Non-pigmented ciliary epithelial cell (primary cell): Measurements from ENCODE around the gene PLXNA4.

Experiments
- DNase-seq: peaks from one replicate; pipeline ENCODE4 v3.0.0-alpha.2; 2010; ENCODE audit warnings: low read depth

The PLXNA4 gene

GRCh38 chr7:132562690-132563089, 13.6 kb downstream of the PLXNA4 start:
- no peak for DNase-seq

- no peak for DNase-seq
These were observed 14.5 kb downstream of the PLXNA4 start for GRCh38 chr7:132561763-132562162.

- no peak for DNase-seq
These were observed 15.3 kb downstream of the PLXNA4 start for GRCh38 chr7:132560825-132561529.

DNA sequence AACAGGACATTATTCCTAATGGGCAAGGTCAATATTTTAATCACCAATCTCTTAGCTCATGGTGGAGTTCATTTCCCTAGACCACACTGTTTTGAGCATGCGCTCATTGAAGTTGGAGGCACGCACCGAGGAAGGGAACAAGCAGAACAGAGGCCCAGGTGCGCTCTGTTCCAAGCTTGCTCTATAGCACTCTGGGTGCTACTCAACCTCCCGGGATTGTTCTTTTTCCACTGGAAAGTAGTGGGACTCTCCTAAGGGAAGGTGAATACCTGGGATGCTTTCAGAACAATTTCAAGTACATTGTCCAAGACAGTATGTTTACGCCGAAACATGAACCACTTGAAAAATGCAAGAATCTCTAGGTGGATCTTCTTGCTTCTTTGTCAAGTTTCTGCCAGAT, 16.2 kb downstream of the PLXNA4 start:
- DNase-seq: no peak

- DNase-seq: no peak
These were observed 17.5 kb downstream of the PLXNA4 start for GRCh38 chr7:132558815-132559214.

- no peak for DNase-seq
These were observed 18.7 kb downstream of the PLXNA4 start for GRCh38 chr7:132557489-132558044.

DNA sequence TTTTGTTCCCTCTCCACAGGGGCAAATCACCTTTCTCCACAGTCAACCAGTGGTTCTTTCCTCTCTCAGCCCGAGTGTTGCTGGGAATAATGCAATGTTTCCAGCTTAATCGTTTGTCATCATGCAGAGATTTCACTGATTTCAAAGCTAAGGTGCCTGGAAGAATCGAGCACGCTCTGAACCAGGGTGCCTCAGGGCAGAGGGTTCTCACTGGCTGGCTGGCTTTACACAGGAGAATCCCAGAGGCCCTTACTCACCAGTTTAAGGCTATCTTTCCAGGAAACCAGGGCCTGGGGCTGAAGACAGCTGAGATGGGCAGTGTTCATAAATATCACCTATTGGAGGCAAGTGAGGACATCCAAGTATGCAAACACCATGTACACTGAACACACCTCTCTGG, 21.8 kb downstream of the PLXNA4 start:
- no peak for DNase-seq

GRCh38 chr7:132553031-132553430, 23.2 kb downstream of the PLXNA4 start:
- DNase-seq: no peak

DNA sequence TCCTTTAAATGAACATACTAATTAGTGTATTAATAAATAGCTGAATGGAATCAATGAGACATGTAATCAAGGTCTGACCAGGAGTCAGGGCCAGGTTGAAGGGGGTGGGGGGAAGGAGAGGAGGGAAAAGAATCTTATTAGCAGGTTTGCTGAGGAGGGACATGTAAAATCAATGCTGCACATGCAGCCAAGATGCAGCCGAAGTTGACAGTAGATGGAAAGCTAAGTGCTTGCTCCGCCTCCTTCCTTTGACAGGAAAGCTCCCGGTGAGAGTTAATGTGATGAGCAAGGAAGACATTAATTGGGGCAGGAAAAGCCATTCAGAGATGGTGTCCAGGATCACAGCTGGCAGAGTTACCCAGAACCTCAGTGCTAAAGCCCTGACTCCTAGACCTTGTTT, 24.4 kb downstream of the PLXNA4 start:
- DNase-seq: no peak

- DNase-seq: no peak
These were observed 24.8 kb downstream of the PLXNA4 start for GRCh38 chr7:132551439-132551838.

- peak; percentile 6 for DNase-seq
These were observed 27.7 kb downstream of the PLXNA4 start for GRCh38 chr7:132548489-132549078.

- DNase-seq: no peak
These were observed 28.4 kb downstream of the PLXNA4 start for GRCh38 chr7:132547821-132548220.

DNA sequence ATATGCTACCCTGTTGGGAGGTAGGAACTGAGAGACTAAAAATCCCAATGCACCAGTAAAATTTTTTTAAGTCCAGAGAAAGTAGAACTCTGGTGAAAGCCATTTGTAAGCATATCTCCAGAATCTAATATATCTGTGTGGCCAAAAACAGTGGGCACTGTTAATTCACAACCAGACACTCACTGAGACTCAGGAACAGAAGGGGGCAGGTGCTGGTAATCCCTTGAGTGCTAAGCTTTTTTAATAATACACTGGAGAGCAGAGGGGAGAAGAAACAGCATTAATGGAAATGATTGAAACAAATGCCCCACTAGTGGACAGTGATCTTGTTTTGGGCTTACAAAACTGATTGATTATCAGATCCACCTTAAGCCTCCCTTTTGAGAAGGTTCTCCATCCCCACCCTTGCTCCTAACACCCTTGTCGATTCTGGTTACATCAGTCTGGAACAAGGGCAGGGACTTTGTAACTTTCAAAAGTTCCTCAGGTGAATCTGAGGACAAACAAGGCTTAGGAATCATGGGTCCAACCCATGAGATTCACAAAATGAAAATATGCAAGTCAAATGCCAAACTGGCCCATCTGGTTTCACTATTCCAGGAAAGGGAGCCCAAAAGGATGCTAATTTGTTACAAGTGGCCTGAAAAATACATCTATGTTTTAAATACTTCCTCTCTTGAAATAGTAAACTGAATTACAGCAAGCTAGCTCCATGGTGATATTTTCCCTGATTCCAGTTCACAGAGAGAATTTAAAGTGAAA, 29.7 kb downstream of the PLXNA4 start:
- DNase-seq: no peak

DNA sequence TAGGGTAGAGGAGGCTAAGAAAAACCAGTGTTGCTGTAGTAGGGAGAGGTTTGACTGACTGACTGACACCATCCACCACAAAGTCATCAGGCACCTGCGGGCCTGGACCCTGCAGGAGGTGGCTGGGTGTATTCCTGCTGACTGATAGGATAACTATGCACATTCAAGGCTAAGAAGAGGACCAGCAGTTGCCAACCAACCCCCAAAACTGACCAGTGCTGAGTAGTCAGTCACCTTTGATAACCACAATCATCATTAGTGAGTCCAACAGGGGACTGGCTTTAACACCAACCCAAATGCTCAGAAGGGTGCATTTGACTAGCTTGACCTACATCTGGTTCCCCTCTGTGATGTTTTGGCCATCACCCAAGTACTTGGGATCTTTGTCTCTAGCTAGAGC, 30.5 kb downstream of the PLXNA4 start:
- no peak for DNase-seq

DNA sequence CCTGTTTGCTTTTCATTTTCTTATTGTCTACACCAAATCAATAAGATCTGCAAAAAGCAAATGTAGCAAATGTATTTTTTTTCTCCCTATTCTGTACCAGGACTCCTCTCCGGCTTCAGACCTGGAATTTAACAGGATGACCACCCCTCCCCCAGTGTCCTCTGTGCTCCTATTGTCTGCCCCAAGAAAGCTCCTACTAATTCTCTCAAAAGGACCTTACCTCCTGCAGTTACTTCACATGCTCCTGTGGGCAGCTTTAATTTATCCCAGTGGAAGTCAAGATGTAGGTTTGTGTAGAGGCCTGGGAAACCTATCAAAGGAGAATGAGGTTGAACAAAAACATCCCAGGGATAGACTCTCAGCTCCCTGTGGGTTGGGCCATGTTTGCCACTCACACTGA, 31.3 kb downstream of the PLXNA4 start:
- DNase-seq: no peak

- DNase-seq: no peak
These were observed 32.2 kb downstream of the PLXNA4 start for GRCh38 chr7:132544025-132544424.

DNA sequence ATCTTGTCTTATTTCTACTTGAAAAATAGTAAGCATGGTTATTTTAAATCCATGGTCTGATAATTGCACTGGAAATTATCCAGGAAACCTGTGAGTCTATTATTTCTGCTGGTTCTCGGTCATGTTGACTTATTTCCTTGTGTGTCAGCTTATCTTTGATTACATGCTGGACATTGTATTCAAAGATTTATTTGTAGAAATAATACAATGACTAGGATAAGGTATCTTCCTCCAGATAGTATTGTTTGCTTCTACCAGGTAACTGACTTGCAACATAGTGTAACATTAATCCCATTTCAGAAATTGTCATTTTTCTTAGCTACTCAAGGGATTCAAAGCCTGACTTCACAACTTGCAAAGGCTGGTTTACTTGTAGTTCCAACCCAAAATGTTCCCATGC, 33.4 kb downstream of the PLXNA4 start:
- no peak for DNase-seq

DNA sequence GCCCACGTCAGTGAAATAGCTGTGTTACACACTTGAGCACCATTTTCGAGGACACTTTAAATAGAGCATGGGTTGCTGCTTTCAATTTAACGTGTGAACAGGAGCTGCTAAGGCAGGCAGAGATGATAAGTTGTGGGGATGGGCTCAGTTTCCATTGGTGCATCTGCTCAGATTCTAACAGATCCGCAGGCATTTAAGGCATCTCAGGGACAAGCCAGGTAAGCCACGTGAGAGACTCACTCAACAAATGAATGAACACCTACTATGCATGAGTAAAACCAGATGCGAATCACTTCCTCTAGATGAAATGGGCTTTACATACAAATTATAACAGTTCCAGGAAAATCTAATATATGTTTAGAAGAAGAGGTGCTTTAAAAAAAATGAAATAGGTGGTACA, 34.6 kb downstream of the PLXNA4 start:
- DNase-seq: no peak

DNA sequence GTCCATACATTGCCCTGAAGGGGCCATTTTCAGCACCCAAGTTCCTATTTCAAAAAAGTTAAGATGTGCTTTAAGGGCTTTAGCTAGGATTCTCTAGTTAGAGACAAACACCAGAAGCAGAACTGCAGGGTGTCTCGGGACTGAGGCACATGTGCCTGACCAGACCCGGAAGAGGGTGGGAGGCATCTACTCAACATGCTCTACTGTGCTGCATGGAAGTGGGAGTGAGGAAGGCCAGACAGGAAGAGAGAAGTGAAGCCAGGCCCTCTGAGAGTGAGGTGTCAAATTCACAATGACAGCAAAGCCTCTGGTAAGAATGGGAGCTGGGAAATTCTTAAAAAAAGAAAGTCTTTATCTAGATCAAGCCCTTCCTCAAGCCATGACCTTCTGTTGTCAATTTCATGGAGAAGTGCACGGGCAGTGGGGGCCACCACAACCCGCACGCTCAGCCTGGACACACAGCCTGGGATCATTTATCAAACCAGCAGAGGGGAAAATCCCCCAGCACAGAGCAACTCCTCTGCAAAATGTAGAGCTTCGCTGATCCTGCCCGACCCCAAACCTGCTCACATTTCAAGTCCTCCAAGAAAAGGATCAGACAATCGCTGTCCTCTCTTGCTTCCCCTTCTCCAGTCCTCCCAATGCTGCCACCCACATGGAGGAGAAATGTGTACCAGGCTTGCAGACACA, 38.7 kb downstream of the PLXNA4 start:
- DNase-seq: no peak

GRCh38 chr7:132536654-132537395, 39.4 kb downstream of the PLXNA4 start:
- DNase-seq: no peak

DNA sequence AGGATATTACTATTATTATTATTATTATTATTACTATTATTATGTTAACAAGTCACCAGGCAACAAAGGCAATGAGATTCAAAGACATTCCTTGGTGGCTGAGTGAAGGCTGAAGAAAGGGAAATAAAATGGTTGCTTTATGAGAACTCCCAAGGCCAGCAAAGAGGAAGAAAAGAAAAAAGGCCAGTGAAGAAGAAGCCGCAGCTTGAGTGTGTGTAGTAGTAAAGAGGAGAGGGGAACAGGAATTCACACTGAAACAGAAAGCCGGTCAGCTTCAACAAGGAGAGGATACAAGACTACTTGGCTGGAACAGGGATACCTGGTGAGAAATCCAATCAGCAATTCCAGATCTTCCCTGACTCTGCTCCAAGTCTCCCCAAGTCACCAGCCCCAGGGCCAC, 42.4 kb downstream of the PLXNA4 start:
- DNase-seq: no peak

GRCh38 chr7:132532281-132532680, 44.0 kb downstream of the PLXNA4 start:
- DNase-seq: no peak
